Gastroesophageal sphincter (tissue), 3 donors: ENCODE measurements around the gene GPR42.

Experiments used
- CTCF ChIP-seq, 4 experiments: fragments of 200-600 bp in 2 of 4; fragments of 450-650 bp in 2 of 4; sonication (generic) in 1 of 4; IDR thresholded peaks; one replicate each; pipeline ENCODE4 v1.5.1; 2017 to 2019; ENCODE audit warnings: antibody characterized with exemption in 4 of 4, mild to moderate bottlenecking in 2 of 4, moderate library complexity in 2 of 4
- POLR2A ChIP-seq, 2 donors: fragments of 450-650 bp; IDR thresholded peaks; one replicate each; pipeline ENCODE4 v1.6.1; 2017; ENCODE audit warnings: antibody characterized with exemption in 2 of 2, mild to moderate bottlenecking in 2 of 2, moderate library complexity in 1 of 2

DNA sequence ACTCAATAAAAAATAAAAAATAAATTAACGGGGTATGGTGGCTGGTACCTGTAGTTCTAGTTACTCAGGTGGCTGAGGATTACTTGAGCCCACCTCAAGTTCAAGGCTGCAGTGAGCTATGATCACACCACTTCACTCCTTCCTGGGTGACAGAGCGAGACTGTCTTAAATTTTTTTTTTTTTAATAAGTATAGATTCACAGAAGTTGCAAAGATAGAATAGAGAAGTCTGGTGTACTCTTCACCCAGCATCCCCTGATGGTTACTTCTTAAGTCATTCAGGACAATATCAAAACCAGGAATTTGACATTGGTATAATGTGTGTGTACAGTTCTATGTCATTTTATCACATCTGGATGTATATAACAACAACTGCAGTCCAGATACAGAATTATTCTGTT is 49.6 kb upstream of the GPR42 start:
- TF ChIP-seq POLR2A (IDR thresholded peaks at IDR 0.05) (no peak), CTCF (IDR thresholded peaks at IDR 0.05) (no peak)
